H1 (cell line): ENCODE results near the gene CADM2. TPM values are rescaled to one million over a fixed set of nuclear protein-coding genes. Genes with fewer than 3 reads are reported as not detected.

ENCODE experiments used
- CTCF ChIA-PET: fragments of 300-600 bp; sonication (Branson Sonifier 250); formaldehyde crosslinking; loops from one replicate; lab custom pipeline; 2021; ENCODE audit not compliant: partially characterized antibody; lab: Charles Lee
- POLR2A ChIA-PET: fragments of 300-600 bp; sonication (Branson Sonifier 250); formaldehyde crosslinking; loops from one replicate; lab custom pipeline; 2021; ENCODE audit warnings: inconsistent platforms; ENCODE audit not compliant: partially characterized antibody; lab: Charles Lee
- DNase-seq, 2 experiments: peaks; one replicate each; pipeline versions ENCODE4 v3.0.0 to v3.0.0-alpha.2; 2010 to 2022; ENCODE audit warnings: low spot score in 2 of 2, low read depth in 1 of 2, mixed read lengths in 1 of 2
- FAIRE-seq: peaks from 2 replicates; lab custom pipeline; 2011; peaks lifted over from hg19 to GRCh38; lab: Jason Lieb, UNC
- H2AFZ ChIP-seq: 2 replicates; pipeline ENCODE4 v1.8.1; 2012; ENCODE audit warnings: low read length, inconsistent platforms
- H2AK5ac ChIP-seq: 2 replicates; pipeline ENCODE4 v1.6.1; 2013; ENCODE audit warnings: low read depth, low read length
- H2BK120ac ChIP-seq: replicated peaks from 2 replicates; pipeline ENCODE3; 2013; ENCODE audit warnings: low read depth, low read length, inconsistent platforms
- H2BK12ac ChIP-seq: 2 replicates; pipeline ENCODE4 v1.6.1; 2013; ENCODE audit warnings: low read depth, low read length
- H2BK15ac ChIP-seq: 2 replicates; pipeline ENCODE4 v1.6.1; 2013; ENCODE audit warnings: low read length
- H2BK20ac ChIP-seq: 2 replicates; pipeline ENCODE4 v1.6.1; 2013; ENCODE audit warnings: low read length
- H2BK5ac ChIP-seq: 2 replicates; pipeline ENCODE4 v1.6.1; 2013; ENCODE audit warnings: low read depth, low read length
- H3K14ac ChIP-seq: 2 replicates; pipeline ENCODE4 v1.6.1; 2013; ENCODE audit warnings: inconsistent platforms; ENCODE audit not compliant: insufficient read length
- H3K18ac ChIP-seq: 2 replicates; pipeline ENCODE4 v1.6.1; 2013; ENCODE audit warnings: low read length; ENCODE audit errors: extremely low read depth
- H3K23ac ChIP-seq: 2 replicates; pipeline ENCODE4 v1.6.1; 2013; ENCODE audit warnings: inconsistent platforms; ENCODE audit not compliant: insufficient read length
- H3K23me2 ChIP-seq: 2 replicates; pipeline ENCODE4 v1.6.1; 2013; ENCODE audit warnings: low read depth, low read length
- H3K27ac ChIP-seq: 2 replicates; pipeline ENCODE4 v1.6.1; 2011; ENCODE audit warnings: low read depth, low read length, inconsistent platforms
- H3K27me3 ChIP-seq, 4 experiments: replicated peaks in 1 of 4; 1 replicate in 1 of 4; 2 replicates in 3 of 4; pipeline versions ENCODE4 v1.6.1 to v1.8.1; 2011 to 2013; ENCODE audit warnings: low read length in 3 of 4, mild to moderate bottlenecking in 3 of 4, inconsistent platforms in 2 of 4, mixed read lengths in 2 of 4, moderate library complexity in 1 of 4; ENCODE audit not compliant: control insufficient read depth in 3 of 4, insufficient read depth in 3 of 4; ENCODE audit errors: extremely low read depth in 1 of 4
- H3K36me3 ChIP-seq, 4 experiments: 2 replicates each; pipeline versions ENCODE4 v1.6.1 to v1.8.1; 2011 to 2013; ENCODE audit warnings: mild to moderate bottlenecking in 4 of 4, low read length in 3 of 4, moderate library complexity in 2 of 4, control low read depth in 1 of 4, inconsistent platforms in 1 of 4; ENCODE audit not compliant: insufficient read depth in 4 of 4, control insufficient read depth in 2 of 4
- H3K4ac ChIP-seq: replicated peaks from 2 replicates; pipeline ENCODE3; 2013; ENCODE audit warnings: low read length, low read depth, mixed read lengths, inconsistent platforms; ENCODE audit not compliant: insufficient read length
- H3K4me1 ChIP-seq, 4 experiments: replicated peaks in 1 of 4; 1 replicate in 1 of 4; 2 replicates in 3 of 4; pipeline versions ENCODE4 v1.6.1 to v1.8.1; 2011 to 2013; ENCODE audit warnings: low read length in 3 of 4, inconsistent platforms in 2 of 4, mixed read lengths in 1 of 4; ENCODE audit not compliant: insufficient read depth in 4 of 4, control insufficient read depth in 3 of 4
- H3K4me2 ChIP-seq, 2 experiments: 2 replicates each; pipeline versions ENCODE4 v1.6.1 to v1.8.1; 2011 to 2013; ENCODE audit warnings: low read depth in 2 of 2, low read length in 2 of 2, control low read depth in 1 of 2, inconsistent platforms in 1 of 2, mild to moderate bottlenecking in 1 of 2; ENCODE audit not compliant: insufficient read depth in 1 of 2
- H3K4me3 ChIP-seq, 4 experiments: fragments of 200-600, 300-600 bp in 1 of 4; sonication (generic), shearing (Covaris generic), sonication (Bioruptor Twin) in 1 of 4; 2 replicates each; pipeline versions ENCODE4 v1.5.1 to v1.8.1; 2011 to 2016; ENCODE audit warnings: low read length in 4 of 4, low read depth in 3 of 4, control low read depth in 2 of 4, inconsistent platforms in 2 of 4, mild to moderate bottlenecking in 2 of 4, mixed read lengths in 1 of 4, moderate library complexity in 1 of 4; ENCODE audit not compliant: insufficient read depth in 2 of 4; ENCODE audit errors: extremely low read depth in 1 of 4
- H3K56ac ChIP-seq: replicated peaks from 2 replicates; pipeline ENCODE3; 2013; ENCODE audit warnings: low read depth, mild to moderate bottlenecking, mixed read lengths, low read length, inconsistent platforms; ENCODE audit not compliant: insufficient read length
- H3K79me1 ChIP-seq: 2 replicates; pipeline ENCODE4 v1.6.1; 2013; ENCODE audit warnings: low read depth, low read length, control low read depth
- H3K79me2 ChIP-seq, 2 experiments: 2 replicates each; pipeline versions ENCODE4 v1.6.1 to v1.8.1; 2012 to 2013; ENCODE audit warnings: low read length in 2 of 2, mild to moderate bottlenecking in 2 of 2, inconsistent platforms in 1 of 2; ENCODE audit not compliant: insufficient read depth in 2 of 2, control insufficient read depth in 1 of 2
- H3K9ac ChIP-seq, 4 experiments: replicated peaks in 1 of 4; 1 replicate in 1 of 4; 2 replicates in 3 of 4; pipeline versions ENCODE4 v1.6.1 to v1.8.1; 2011 to 2013; ENCODE audit warnings: low read depth in 3 of 4, low read length in 3 of 4, control low read depth in 2 of 4, mild to moderate bottlenecking in 2 of 4, moderate library complexity in 2 of 4, inconsistent platforms in 1 of 4; ENCODE audit errors: extremely low read depth in 1 of 4
- H3K9me3 ChIP-seq, 2 experiments: 2 replicates each; pipeline versions ENCODE4 v1.6.1 to v1.8.1; 2012 to 2013; ENCODE audit warnings: mild to moderate bottlenecking in 2 of 2, moderate library complexity in 2 of 2, control low read depth in 1 of 2, inconsistent platforms in 1 of 2, low read depth in 1 of 2, low read length in 1 of 2, mixed read lengths in 1 of 2; ENCODE audit not compliant: insufficient read depth in 2 of 2
- H4K20me1 ChIP-seq, 2 experiments: replicated peaks in 1 of 2; 2 replicates each; pipeline versions ENCODE3 to v1.8.1; 2011 to 2013; ENCODE audit warnings: inconsistent platforms in 2 of 2, low read length in 2 of 2, mild to moderate bottlenecking in 1 of 2; ENCODE audit not compliant: insufficient read depth in 2 of 2, control insufficient read depth in 1 of 2
- H4K5ac ChIP-seq: 2 replicates; pipeline ENCODE4 v1.6.1; 2013; ENCODE audit warnings: low read length, low read depth, mixed read lengths, inconsistent platforms; ENCODE audit not compliant: insufficient read length
- H4K8ac ChIP-seq: 2 replicates; pipeline ENCODE4 v1.8.0; 2013; ENCODE audit warnings: mild to moderate bottlenecking, moderate library complexity, low read length, inconsistent platforms; ENCODE audit not compliant: insufficient read depth; ENCODE audit errors: extremely low read depth
- H4K91ac ChIP-seq: replicated peaks from 2 replicates; pipeline ENCODE3; 2013; ENCODE audit warnings: low read length, mixed read lengths, inconsistent platforms; ENCODE audit not compliant: insufficient read length
- CEBPB ChIP-seq: IDR thresholded peaks from 2 replicates; pipeline ENCODE4 v1.6.1; 2012; ENCODE audit warnings: low read depth, low read length
- EP300 ChIP-seq, 2 experiments: IDR thresholded peaks; 1 replicate in 1 of 2; 2 replicates in 1 of 2; pipeline ENCODE4 v1.6.1; 2011 to 2012; ENCODE audit warnings: low read depth in 2 of 2, low read length in 2 of 2, mild to moderate bottlenecking in 2 of 2, borderline replicate concordance in 1 of 2, inconsistent platforms in 1 of 2, moderate library complexity in 1 of 2
- WGBS, 2 experiments: shearing (Covaris generic) in 1 of 2; methylation state at CpG; one replicate each; pipeline versions ENCODE4 v1.1.6 to v1.1.7; 2013 to 2015; ENCODE audit warnings: low lambda C conversion rate in 2 of 2, mixed read lengths in 2 of 2, inconsistent platforms in 1 of 2, low coverage in 1 of 2, missing lambda C conversion rate in 1 of 2; ENCODE audit not compliant: insufficient replicate concordance in 2 of 2, insufficient coverage in 1 of 2, insufficient read length in 1 of 2; ENCODE audit errors: extremely low coverage in 1 of 2, missing lambda C conversion rate in 1 of 2; 5-methylcytosine and 5-hydroxymethylcytosine counted together
- polyA plus RNA-seq, 7 experiments: library from polyadenylated mRNA; depleted of rRNA in 3 of 7; stranded (reverse) in 5 of 7; unstranded in 2 of 7; fragments of >200 nt in 5 of 7; fragments of 200-250 nt in 2 of 7; gene quantifications; 1 replicate in 5 of 7; 2 replicates in 1 of 7; 4 replicates in 1 of 7; pipeline versions ENCODE4 v1.2.1 to v1.2.3, GENCODE V29; 2011 to 2013; ENCODE audit warnings: missing spikeins in 2 of 7, mixed read lengths in 2 of 7
- total RNA-seq: library from RNA; stranded (reverse); fragmentation: NEBNext Ultra II Directional; extraction: Animal tissue kit (Norgen Biotek cat#: 25700); gene quantifications from 2 replicates; pipeline ENCODE4 v1.2.1, GENCODE V29; 2021

CADM2 gene
- total and polyA plus RNA-seq, 2 of the 8 experiments (the other 6 are each of a cell fraction or from before 2014, with no cell fraction given) = 14.9 to 20.9 TPM

GRCh38 chr3:85007195-85008094 lies 48.7 kb downstream of the CADM2 start:
- Histone ChIP-seq H4K5ac (no peak overlapping the region), H4K8ac (no peak overlapping the region), H3K4me2 (no peak overlapping the region), H3K56ac (no peak overlapping the region), H3K18ac (no peak overlapping the region), H2BK120ac (no peak overlapping the region), H3K27ac (no peak overlapping the region), H3K4me1 (peaks cover 0 to 3% (median 0%) of the 10 kb centered on the region in 4 experiments; a peak in 1 of 7 replicates), H3K9ac (no peak overlapping the region), H3K23ac (no peak overlapping the region), H3K79me1 (no peaks in the 10 kb centered on the region; the same call in 1 of the 2 replicates), H3K14ac (no peak overlapping the region), H3K4ac (no peak overlapping the region), H3K23me2 (no peaks in the 10 kb centered on the region), H2BK12ac (no peak overlapping the region), H2BK20ac (no peak overlapping the region), H2BK15ac (no peak overlapping the region), H2AFZ (no peak overlapping the region), H3K9me3 (no peaks in the 10 kb centered on the region), H2AK5ac (no peak overlapping the region), H4K20me1 (no peaks in the 10 kb centered on the region), H2BK5ac (no peak overlapping the region), H3K27me3 (no peaks in the 10 kb centered on the region), H3K79me2 (peaks cover 0 to 12% of the 10 kb centered on the region in 2 experiments; a peak in 2 of 4 replicates), H4K91ac (no peak overlapping the region), H3K4me3 (no peak overlapping the region), H3K36me3 (no peaks in the 10 kb centered on the region)
- DNase-seq (no peak), FAIRE-seq (no peak)
- CTCF ChIA-PET = interaction anchor here (0.7 kb wide), 1 partner anchor 165 kb away, joined by 3 read pairs; no protein-coding TSS in a partner anchor
- POLR2A ChIA-PET = no interaction called here
- TF ChIP-seq CEBPB (peak; percentile 77), EP300 (IDR thresholded peaks at IDR 0.05; ENCODE audit: borderline replicate concordance in 1 of 2, low read depth in 2 of 2, low read length in 2 of 2) (no peak)
- 85% methylated on average over 7 of the region's 7 CpGs; no CpG with 5 or more reads in 1 of the 2 experiments for WGBS, 2 experiments
